Ammon's horn (tissue), 1 donor: Measurements from ENCODE around the gene SOAT2.
"Not testable (repeated sequence)": the region's sequence is repeated elsewhere in the genome, so short reads cannot be mapped to it uniquely, and the experiment has no call there.

ENCODE experiments used
- DNase-seq: peaks from one replicate; pipeline ENCODE4 v3.0.0-alpha.2; 2016; ENCODE audit warnings: low spot score

SOAT2 gene

DNA sequence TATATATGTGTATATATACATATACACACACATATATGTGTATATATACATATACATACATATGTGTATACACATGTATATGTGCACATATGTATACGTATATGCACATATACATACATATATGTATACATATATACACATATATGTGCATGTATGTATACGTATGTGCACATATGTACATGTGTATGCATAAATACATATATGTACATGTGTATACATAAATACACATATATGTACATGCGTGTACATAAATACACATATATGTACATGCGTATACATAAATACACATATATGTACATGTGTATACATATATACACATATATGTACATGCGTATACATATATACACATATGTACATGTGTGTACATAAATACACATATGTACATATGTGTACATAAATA is 43.9 kb downstream of the SOAT2 start:
- DNase-seq = no peak

DNA sequence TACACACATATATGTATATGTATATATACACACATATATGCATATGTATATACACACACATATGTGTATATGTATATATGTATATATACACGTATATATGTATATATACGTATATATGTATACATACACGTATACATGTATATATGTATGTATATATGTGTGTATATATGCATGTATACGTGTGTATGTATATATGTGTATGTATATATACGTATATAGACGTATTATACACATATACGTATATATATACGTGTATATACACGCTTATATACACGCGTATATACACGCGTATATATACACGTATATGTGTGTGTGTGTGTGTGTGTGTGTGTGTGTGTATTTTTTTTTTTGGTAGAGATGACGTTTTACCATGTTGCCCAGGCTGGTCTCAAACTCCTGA is 44.4 kb downstream of the SOAT2 start:
- DNase-seq = no peak

DNA sequence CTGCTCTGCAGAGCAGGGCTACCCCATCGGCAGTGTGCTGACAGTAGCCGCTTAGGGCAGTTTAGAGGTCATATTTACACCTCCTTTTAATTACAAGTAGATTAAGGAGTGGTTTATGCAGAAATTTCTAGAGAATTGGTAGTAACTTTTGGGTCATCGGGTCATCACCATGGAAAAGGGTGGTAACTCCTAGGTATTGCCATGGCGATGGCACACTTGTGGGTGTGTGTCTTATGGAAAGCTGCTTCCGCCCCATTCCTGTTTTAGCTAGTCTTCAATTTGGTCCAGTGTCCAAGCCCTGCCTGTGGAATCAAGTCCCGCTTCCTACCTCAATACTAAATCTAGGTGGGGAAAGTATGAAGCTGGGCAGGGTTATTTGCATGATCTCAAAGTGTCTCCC is 47.8 kb downstream of the SOAT2 start:
- no peak for DNase-seq

DNA sequence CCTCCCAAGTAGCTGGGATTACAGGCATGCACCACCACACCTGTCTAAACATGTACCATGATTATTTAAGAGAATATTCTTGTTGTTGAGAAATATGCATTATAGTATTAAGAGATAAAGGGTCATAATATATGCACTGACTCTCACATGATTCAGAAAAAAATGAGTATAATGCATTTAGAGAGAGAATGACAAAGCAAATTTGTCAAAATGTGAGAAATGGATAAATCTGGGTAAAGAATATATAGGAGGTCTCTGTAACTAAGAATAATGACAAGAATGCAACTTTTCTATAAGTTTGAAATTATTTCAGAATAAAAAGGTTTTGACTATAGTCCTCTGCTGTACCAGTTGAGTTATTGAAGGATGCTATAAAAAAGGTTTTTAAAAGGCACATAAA is 49.1 kb downstream of the SOAT2 start:
- DNase-seq = no peak

DNA sequence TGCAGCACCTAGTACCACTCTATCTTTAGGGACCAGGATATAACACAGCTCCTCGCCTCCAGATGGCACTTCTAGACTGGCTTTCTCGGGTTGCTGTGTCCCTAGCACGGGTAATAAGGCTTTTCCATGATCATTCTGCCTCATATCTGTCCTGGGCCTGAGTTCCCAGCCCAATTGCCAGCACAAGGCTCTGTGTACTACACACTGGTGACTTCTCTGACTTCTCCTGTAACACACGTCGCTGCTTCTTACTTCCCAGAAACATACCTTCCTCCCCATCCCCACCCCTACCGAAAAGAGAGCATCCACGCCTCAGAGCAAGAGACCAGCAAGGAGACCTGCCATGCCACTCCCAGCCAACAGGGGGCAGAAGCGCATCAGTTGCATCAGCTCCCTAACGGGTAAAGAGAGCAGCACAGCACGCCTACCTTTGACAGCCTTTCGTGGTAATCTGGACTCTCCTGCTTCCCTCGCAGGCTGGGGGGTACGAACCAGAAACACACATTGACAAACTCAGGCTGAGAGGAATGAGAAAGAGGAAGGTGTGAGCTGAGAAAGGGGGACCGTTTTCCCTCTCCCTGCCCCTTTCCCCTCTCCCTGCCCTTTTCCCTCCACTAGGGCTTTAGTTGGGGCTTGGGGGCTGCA is 56.0 kb downstream of the SOAT2 start:
- peak; percentile 84 for DNase-seq

DNA sequence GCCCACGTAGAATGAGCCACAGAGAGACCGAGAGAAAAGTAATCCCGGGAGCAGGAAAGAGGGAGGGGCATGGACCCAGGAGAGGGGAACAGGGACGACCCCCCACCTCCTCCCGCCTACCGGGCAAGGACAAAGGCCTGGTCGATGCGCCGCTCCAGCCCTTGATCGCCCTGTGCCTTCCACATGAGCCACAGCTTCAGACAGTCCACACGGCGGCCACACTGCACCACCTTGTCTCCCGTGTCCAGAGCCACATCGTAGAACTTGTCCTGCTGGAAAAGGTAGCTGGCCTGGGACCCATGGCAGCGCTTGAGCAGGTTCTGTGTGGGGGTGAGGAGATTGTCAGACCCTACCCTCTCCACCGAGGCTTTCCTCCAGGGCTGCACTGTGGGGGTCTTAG is 56.7 kb downstream of the SOAT2 start:
- DNase-seq = no peak

DNA sequence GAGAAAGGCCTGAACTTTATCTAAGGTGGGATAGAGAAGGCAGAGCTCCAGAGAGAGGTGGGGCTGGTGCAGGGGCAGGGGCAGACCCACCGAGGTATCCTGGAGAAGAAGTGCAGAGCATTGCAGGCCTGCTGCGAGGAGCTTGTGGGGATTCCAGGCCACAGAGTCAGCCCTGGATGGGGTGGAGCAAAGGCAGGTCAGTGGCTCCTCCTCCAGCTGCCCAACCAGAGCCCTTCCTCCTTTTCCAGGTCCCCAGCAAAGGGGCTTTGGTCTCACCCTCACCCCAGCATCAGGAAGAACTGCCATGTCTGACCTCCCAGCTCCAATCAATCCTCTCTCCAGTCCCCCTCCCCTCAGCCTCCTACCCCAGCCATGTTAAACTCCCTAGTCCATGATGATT is 57.4 kb downstream of the SOAT2 start:
- no peak for DNase-seq

DNA sequence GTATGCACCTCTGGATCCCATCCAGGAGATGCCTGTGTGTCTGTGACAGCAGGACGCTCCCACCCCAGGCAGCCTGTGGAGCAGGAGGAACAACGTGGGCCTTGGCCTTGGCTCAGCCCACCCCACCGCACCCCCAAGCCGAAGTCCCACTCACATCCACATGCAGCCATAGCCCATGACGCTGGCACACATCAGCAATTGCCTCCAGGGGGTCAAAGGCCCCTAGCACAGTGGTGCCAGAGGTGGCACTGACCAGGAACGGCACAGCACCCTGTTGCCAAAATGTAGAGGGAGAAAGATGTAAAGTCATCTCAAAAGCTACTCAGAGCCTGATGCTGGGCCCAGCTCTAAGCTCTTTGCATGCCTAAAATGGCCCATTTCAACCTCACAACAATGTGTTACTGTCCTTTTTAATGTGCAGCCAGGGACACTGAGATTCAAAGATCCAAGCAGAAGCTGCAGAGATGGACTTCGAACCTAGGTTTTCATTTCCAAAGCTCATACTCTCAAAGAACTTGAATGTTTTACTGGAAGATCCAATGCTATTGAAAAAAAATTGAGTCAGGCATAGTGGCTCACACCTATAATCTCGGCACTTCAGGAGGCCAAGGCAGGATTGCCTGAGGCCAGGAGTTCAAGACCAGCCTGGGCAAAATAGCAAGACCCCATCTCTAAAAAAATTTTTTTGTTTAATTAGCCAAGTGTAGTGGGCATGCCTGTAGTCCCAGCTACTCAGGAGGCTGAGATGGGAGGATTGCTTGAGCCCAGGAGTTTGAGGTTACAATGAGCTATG is 58.0 kb downstream of the SOAT2 start:
- no peak for DNase-seq

DNA sequence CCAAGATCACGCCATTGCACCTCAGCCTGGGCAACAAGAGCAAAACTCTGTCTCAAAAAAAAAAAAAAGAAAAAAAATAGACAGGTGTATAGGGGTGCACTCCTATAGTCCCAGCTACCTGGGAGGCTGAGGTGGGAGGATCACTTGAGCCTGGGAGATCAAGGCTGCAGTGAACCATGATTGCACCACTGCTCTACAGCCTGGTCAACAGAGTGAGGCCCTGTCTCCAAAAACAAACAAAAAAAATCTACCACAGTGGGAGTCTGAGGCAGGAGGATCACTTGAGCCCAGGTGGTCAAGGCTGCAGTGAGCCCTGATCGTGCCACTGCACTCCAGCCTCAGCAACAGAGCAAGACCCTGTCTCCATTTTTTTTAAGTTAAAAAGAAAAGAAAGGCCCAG is 59.7 kb downstream of the SOAT2 start:
- DNase-seq = not testable (repeated sequence)

DNA sequence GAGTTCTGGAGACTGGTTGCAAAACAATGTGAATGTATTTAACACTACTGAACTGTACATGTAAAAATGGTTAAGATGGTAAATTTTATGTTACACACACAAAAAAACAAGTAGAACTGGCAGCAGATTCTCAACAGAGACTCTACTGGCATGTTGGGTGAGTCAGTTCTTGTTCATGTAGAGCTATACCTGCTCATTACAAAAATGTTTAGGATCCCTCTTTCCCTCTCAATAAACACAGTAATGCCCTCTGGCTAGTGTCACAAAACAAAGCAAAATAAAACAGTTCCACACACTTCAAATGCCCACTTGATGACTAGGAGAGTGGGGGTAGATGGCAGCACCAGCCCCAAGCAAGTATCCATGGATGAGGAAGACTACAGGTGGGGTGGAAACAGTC is 63.6 kb downstream of the SOAT2 start:
- DNase-seq = no peak

DNA sequence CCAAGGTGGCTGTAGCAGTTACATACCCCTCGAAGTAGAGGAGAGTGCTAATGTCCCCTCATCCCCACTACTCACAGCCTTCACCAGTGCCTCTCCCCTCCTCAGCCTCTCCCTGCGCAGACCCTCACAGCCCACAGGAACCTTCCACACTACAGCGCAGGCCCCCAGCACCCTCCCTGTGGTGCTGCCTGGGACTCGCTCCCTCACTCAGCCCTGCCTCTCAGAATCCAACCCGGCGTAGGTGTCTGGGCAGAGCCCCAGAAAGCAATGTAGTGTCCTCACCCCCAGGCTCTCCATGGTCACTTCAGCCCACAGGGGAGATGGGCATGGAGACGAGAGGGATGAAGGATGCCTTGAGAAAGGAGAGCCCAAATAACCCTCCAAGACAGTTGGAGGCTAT is 66.4 kb downstream of the SOAT2 start:
- DNase-seq = no peak

DNA sequence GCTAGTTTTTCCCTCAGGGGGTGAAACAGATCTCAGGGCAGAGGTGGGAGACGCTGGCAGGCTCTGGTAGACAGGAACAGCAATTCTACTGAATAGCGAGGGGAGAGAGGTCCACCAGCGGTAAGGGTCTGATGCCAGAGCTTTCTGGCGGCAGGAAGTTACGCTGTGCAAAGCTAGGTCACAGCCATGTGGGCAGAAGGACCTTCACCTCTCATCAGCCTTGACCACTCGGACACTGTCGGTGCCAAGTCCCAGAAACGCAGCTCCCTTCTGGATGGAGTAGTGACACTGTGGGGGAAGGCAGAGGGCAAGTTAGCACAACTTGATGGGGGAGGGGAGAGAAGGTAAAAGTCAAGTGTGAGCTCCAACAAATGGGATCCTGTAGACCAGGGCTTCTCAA is 66.9 kb downstream of the SOAT2 start:
- DNase-seq = no peak

DNA sequence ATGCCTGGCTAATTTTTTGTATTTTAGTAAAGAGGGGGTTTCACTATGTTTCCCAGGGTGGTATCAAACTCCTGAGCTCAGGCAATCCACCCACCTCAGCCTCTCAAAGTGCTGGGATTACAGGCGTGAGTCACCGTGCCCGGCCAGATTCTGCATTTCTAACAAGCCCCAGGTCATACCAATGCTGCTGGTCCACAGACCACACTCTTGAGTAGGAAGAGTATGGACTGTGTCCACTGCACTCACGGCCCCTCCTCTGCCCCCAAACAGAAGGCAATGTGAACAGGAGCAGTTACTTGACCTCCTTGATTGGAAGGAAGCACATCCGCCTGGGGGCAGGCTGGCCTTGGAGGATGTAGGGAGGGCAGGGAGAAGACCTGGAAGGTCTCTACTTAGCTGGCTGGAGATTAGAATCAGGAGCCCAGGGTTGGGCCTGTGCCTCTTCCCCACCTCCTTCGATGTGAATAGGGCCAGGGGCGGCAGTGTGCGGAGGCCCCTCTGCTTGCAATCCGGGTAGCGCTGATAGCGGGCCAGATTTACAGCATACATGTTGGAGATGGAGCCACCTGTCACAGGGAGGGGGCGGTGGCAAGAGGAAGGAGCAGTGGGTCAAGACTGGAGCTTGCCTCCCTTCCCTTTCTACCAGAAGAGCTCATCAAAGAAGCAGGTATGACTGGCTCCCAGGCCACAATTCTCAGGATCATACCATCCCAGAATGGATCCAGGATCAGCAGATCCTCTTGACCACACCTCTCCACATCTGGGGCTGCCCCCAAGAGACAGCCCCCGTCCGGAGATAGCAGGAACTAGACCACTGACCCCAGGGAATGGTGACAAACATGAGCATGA is 67.8 kb downstream of the SOAT2 start:
- DNase-seq = no peak

DNA sequence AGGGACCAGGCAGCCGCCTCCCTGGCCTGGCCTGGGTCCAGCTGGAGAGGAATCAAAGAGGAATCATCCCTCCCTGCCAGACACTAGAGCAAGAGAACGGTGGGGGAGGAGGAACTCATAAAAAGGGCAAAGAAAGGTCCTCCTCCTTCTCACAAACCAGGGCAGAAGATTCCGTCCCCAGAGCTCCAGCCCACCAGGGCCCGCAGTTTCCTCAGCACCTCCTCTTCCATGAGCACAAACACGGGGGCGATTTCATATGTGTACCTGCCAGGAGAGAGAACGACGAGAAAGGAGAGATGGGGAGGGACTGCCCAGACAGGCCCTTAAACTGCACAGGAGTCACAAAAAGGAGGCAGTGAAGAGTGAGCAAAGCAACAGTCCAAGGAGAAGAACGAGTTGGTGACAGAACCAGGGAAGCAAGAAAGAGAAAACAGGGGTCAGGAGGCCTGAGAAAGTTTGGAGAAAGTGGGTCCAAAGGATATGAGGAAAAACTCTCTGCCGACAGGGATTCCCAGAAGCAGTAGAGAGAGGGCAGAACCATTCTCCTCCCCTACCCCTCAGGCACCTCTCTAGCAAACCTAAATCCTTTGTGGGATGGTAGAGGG is 68.5 kb downstream of the SOAT2 start:
- DNase-seq = no peak

DNA sequence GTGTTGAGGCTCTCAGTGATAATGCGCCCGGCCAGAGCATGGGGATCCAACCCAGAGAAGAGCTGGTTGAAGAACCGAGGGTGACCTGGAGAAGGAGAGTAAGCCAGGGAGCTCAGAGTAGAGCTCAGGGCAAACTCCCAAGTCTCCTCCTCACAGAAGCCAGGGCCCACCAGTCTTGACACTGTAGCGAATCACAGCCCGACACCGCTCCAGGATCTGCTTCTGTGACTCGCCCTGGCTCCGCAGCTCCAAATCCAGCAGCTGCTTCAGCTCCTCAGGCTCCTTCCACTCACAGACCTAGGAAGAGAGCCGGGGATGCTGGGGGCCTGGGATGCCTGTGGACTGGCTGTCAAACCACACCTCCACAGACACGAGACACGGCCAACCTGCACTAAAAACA is 69.1 kb downstream of the SOAT2 start:
- DNase-seq = no peak

DNA sequence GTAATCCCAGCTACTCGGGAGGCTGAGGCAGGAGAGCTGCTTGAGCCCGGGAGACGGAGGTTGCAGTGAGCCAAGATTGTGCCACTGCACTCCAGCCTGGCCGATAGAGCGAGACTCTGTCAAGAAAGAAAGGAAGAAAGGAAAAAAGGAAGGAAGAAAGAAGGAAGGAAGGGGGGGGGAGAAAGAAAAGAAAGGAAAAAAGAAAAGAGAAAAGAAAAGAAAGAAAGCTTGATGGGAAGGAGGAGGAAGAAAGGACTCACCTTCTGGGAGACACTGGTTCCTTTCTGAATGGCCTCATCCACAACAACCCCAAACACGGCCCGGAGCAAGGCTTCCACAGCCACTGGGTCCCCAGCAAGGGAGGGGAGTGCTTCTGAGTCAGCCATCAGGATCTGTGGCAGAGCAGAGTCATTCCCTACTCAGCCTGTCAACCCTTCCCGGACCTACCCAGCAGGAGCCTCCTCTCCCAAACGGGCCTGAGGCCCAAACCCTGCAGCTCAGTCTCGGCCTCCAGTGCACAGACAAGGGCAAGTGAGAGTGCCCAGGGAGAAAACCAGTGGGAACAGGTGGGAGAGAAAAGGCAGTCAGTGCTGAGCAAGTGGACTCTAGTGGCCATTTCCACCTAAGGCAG is 69.9 kb downstream of the SOAT2 start:
- no peak for DNase-seq
